Left renal pelvis (tissue), 4 donors: ENCODE measurements around the gene MC4R. TPM values are rescaled to one million over a fixed set of nuclear protein-coding genes. Genes with fewer than 3 reads are reported as not detected.
"Not testable (repeated sequence)": the region's sequence is repeated elsewhere in the genome, so short reads cannot be mapped to it uniquely, and the experiment has no call there.

Source experiments
- DNase-seq, 4 donors: peaks; one replicate each; pipeline ENCODE4 v3.0.0-alpha.2; 2013; ENCODE audit warnings: low read depth in 4 of 4, low spot score in 3 of 4
- polyA plus RNA-seq, 4 donors: library from polyadenylated mRNA; unstranded; fragments of 120-200 nt; gene quantifications; one replicate each; pipeline ENCODE4 v1.2.1, GENCODE V29; 2013; ENCODE audit not compliant: insufficient read length in 4 of 4

MC4R gene
- under 1 TPM; 0.12 to 0.44 (median 0.27) TPM for polyA plus RNA-seq

DNA sequence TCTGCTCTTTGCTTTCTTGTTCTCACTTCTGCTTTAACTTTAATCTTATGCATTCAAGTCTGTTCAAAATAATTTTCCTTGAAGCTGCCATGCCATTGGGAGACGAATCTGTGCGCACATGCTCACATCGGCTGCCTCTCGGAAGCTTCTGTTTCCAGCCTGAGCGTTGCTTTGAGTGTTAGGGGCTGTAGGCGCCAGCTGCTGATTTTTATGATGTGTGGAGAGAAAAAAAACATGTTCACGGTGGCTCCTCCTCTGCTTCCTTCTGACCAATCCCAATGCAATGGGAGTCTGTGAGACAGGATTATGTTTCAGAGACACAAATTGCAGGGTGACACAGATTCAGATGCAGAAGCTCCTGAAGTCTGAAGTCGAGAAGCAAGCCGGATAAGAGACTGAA lies at the start of gene MC4R:
Gene MC4R, minus strand, starts transcription at position 180 of the 400 bp plus-strand sequence. CDS start 426 bp downstream, outside the sequence.
- DNase-seq: peak; percentile 69 to 82 (median 74)

DNA sequence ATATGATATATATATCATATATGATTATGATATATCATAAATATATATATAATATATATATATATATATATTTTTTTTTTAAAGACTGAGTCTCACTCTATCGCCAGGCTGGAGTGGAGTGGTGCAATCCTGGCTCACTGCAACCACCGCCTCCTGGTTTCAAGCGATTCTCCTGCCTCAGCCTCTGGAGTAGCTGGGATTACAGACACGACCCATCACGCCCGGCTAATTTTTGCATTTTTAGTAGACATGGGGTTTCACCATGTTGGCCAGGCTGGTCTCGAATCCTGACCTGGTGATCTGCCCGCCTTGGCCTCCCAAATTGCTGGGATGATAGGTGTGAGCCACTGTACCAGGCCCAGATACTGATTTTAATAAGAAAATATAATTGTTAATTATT lies 49.7 kb upstream of the MC4R start:
- not testable (repeated sequence) for DNase-seq

DNA sequence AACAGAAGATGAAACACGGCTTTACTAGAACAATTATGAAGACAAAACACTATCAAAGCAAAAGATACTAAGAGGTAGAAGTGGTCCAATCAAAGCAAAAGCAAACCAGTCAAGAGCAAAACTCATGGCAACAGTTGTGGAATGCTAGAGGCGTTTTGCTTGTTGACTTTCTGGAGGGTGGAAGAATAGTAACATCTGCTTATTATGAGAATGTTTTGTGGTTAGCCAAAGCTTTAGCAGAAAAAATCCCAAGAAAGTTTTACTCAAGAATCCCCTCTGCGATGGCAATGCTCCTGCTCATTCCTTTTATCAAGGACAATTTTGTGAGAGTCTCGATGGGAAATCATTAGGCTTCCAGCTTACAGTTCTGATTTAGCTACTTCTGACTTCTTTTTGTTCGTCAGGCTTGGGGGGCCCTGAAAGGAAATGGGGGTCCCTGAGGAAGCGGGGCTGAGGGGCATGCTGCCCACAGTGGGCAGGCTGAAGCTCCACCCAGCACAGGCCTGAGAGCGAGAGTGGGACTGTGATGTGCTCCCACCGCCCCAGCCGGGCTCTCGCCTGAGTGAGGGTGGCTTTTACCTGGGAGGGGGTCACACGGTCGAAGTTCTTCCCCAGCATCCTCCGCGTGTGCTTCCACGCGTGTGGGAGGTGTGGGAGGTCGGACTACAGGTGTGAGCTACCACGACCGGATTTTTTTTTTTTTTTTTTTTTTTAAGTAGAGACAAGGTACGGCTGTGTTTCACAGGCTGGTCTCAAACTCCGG lies 49.0 kb upstream of the MC4R start:
- DNase-seq: no peak

GRCh38 chr18:60417946-60418345 lies 45.4 kb upstream of the MC4R start:
- no peak for DNase-seq

GRCh38 chr18:60413944-60414547 lies 41.5 kb upstream of the MC4R start:
- no peak for DNase-seq

- no peak for DNase-seq
These were observed 39.1 kb upstream of the MC4R start for GRCh38 chr18:60411715-60412114.

DNA sequence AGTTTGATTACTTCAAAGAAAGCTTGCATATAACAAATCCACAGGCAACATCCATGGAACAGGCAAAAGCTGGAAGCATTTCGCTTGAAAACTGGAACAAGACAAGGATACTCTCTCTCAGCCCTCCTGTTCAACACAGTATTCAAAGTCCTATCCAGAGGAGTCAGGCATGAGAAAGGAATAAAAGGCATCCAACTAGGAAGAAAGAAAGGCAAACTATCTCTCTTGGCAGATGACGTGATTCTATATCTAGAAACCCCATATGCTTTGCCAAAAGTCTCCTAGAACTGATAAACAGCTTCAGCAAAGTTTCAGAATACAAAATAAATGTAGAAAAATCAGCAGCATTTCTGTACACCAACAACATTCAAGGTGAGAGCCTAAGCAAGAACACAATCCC lies 34.1 kb upstream of the MC4R start:
- no peak for DNase-seq

GRCh38 chr18:60404486-60405085 lies 32.0 kb upstream of the MC4R start:
- DNase-seq: no peak

GRCh38 chr18:60401346-60401745 lies 28.8 kb upstream of the MC4R start:
- no peak for DNase-seq

GRCh38 chr18:60391571-60392226 lies 19.1 kb upstream of the MC4R start:
- DNase-seq: no peak

- no peak for DNase-seq
These were observed 16.7 kb upstream of the MC4R start for GRCh38 chr18:60389314-60389713.

- DNase-seq: no peak
These were observed 13.1 kb upstream of the MC4R start for GRCh38 chr18:60385693-60386092.

DNA sequence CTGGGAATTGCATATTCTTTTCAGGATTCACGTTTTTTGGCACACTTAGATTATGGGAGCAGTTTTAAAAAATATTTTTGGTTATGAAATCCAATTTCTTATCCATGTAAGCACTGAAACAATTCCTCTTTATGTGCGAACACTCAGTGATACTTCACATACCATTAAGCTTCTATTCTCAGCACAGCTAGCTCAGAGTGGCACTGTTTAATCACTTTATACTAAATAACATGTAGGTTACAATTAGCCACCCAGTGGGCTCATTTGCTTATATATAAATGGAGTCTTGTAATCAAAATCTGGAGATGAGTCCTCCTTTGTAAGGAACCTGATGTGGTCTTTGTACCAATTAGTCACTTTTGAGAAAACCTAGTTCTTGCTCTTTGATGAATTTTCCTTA lies 11.3 kb upstream of the MC4R start:
- no peak for DNase-seq

DNA sequence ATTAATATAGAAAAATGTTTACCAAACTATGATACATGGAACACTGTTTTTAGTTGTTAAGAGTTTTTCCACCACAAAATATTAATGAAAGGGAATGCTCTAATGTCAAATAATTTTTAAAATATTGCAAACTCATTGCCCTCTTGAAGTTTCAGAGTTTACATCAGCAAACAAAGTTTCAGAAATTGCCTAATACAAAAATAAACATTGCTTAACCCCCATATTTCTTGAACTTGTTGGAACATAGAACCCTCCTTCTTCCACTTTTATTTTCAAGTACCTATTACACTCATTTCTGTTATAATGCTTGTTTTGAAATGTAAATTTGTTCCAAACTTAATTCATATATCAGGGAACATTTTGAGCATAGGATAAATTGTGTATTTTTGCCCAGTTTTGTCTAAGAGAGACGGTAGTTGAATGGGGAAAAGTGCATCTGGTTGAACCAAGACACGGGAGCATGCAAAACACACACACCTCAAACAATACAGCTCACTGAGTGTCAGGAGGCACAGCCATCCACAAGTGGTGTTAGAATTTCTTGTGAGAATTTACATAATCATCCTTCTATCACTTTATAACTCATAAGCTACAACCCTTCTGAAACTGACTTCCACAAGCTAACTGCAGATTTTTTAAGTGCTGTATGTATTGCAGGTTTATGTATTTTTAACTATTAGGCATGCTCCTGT lies 5.3 kb upstream of the MC4R start:
- no peak for DNase-seq

GRCh38 chr18:60372132-60372531 lies 443 bp downstream of the MC4R start:
- peak in 1 of 4 donors; percentile 3 for DNase-seq

DNA sequence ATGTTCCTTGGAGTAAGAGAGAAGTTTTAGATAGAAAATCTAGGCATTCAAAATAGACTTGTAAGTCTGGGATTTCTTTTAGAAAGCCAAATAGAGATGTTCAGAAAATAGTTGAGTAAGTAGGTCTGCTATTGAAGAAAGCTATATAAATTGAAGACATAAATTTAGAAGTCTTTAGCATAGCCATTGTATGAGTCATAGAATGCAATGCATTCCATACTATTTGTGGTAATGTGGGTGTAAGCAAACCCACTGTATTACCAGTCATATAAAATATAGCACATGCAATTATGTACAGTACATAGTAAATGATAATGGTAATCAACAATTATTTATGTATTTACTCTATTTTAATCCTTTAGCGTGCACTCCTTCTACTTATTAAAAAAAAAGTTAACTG lies 14.1 kb downstream of the MC4R start:
- DNase-seq: no peak

- DNase-seq: no peak
These were observed 21.6 kb downstream of the MC4R start for GRCh38 chr18:60350941-60351340.

- DNase-seq: no peak
These were observed 22.4 kb downstream of the MC4R start for GRCh38 chr18:60350150-60350549.

DNA sequence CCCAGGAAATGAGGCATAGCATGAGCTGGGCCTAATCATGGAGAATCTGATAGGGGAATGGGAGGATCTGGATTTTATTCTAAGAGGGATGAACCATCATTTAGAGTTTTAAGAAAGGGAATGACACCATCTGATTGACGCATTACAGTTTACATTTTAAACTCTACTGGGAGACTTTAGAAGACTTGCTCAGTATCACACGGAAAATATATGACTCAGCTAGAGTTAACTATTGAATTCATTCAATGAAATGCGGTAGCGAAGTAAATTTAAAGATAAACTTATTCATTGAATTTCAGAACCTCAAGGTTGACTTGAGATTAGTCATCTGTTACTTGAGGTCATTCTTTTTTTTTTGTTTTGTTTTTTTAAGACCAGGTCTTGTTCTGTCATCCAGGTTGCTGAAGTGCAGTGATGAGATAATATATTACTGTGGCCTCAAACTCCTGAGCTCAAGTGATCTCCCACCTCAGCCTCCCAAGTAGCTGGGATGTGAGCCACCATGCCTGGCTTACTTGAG lies 25.0 kb downstream of the MC4R start:
- no peak for DNase-seq

GRCh38 chr18:60339018-60339417 lies 33.6 kb downstream of the MC4R start:
- DNase-seq: no peak

GRCh38 chr18:60331890-60332289 lies 40.7 kb downstream of the MC4R start:
- no peak for DNase-seq
